ENCODE data around the gene PROK1. TPM values are rescaled to one million over a fixed set of nuclear protein-coding genes. Genes with fewer than 3 reads are reported as not detected.

PROK1 gene
- total RNA-seq, 1 experiment from 2014 or later = 0.22 TPM

GRCh38 chr1:110460253-110461220 is 9.6 kb downstream of the PROK1 start:
- no peak overlapping the region for H3K4me3 ChIP-seq (replicated peaks in 1 of 2; ENCODE audit: low read depth in 1 of 2, low read length in 2 of 2)
- DNase-seq (ENCODE audit: low read depth, low spot score) (peak; percentile 69), ATAC-seq (peak; percentile 83)
- H3K4me1 ChIP-seq (ENCODE audit: control insufficient read depth in 1 of 2, insufficient read depth in 2 of 2, low read length in 2 of 2) = peaks cover 0 to 27% of the 10 kb centered on the region in 2 experiments; a peak in 3 of 4 replicates
- no peak overlapping the region for H2AFZ ChIP-seq (ENCODE audit: low read depth, low read length, poor library complexity, severe bottlenecking)
- TF ChIP-seq RAD21 (IDR thresholded peaks at IDR 0.05; ENCODE audit: low read depth) = peak; percentile 98
- peak; percentile 95 to 97 (median 96); a peak in 5 of 6 replicates for TF ChIP-seq CTCF (IDR thresholded peaks at IDR 0.05 in 2 of 3, conservative IDR thresholded peaks at IDR 0.05 in 1 of 3; ENCODE audit: borderline replicate concordance in 1 of 3, insufficient read depth in 1 of 3, low read depth in 2 of 3, low read length in 2 of 3)
- TF ChIP-seq ZNF274 (IDR thresholded peaks at IDR 0.05; ENCODE audit: low read depth, low read length) = no peak
- no peak for TF ChIP-seq ATF3 (IDR thresholded peaks at IDR 0.05)
- no peaks in the 10 kb centered on the region for H3K27me3 ChIP-seq (ENCODE audit: insufficient read depth, low read length)
- no peaks in the 10 kb centered on the region for H3K79me2 ChIP-seq (ENCODE audit: insufficient read depth, low read length)
- H3K27ac ChIP-seq (ENCODE audit: low read depth, low read length) = no peak overlapping the region
- H4K20me1 ChIP-seq (ENCODE audit: insufficient read depth) = no peaks in the 10 kb centered on the region
- no peaks in the 10 kb centered on the region for H3K9me2 ChIP-seq (ENCODE audit: insufficient read depth)
- CTCF ChIA-PET = interaction anchor here (0.6 to 3.3 kb wide), 38 partner anchors 8 to 683 kb away, joined by 3 to 107 read pairs (median 6); partner anchors contain the start of genes AHCYL1, KCNC4, RBM15 and STRIP1
- POLR2A ChIA-PET = interaction anchor here (1.0 to 2.4 kb wide), 4 partner anchors 29 to 431 kb away, joined by 3 to 11 read pairs (median 6); partner anchors contain the start of gene LAMTOR5
- intact Hi-C loops (cut with micrococcal nuclease) = loop anchor here (1.0 to 10.0 kb wide), 5 partner anchors 48 to 436 kb away; partner anchors contain the start of gene RBM15
- no peaks in the 10 kb centered on the region for H3K36me3 ChIP-seq (ENCODE audit: control insufficient read depth in 1 of 2, insufficient read depth in 2 of 2, low read length in 2 of 2)
- no peak overlapping the region for H3K4me2 ChIP-seq (ENCODE audit: low read length)
- RAD21 ChIA-PET (ENCODE audit: low non-redundant PET in 1 of 2, low total read pairs in 2 of 2, uncharacterized antibody in 2 of 2, unreplicated experiment in 2 of 2) = interaction anchor here (0.6 to 3.0 kb wide), 21 partner anchors 8 to 372 kb away, joined by 3 to 34 read pairs (median 5); partner anchors contain the start of genes LAMTOR5 (in 1 of the 2) and RBM15 (in 1 of the 2)
- BruUV-seq (replicated peaks) = no TSS peak
- no peaks in the 10 kb centered on the region for H3K9me3 ChIP-seq (ENCODE audit: control insufficient read depth in 1 of 2, insufficient read depth in 1 of 2, low read depth in 1 of 2, low read length in 2 of 2)
- H3K9ac ChIP-seq (ENCODE audit: low read length) = no peak overlapping the region

All from HCT116 (cell line).